IMR-90 (cell line): ENCODE measurements around the gene PPM1J. TPM values are rescaled to one million over a fixed set of nuclear protein-coding genes. Genes with fewer than 3 reads are reported as not detected.

ENCODE experiments used
- ATAC-seq: fragments of 200-7000 bp; cut with Tn5 transposase; 2 replicates; pipeline ENCODE4 v1.9.1; 2020; ENCODE audit warnings: low read depth, mild to moderate bottlenecking, moderate library complexity
- BruUV-seq: library from RNA; stranded (reverse); fragments of 400-500 nt; replicated peaks from 2 replicates; lab custom pipeline; 2021; lab: Mats Ljungman, UMichigan
- CTCF ChIA-PET: fragments of 300-600 bp; formaldehyde crosslinking; extraction: SDS; loops from one replicate; lab custom pipeline; 2021; ENCODE audit warnings: antibody characterized with exemption; lab: Yijun Ruan, JAX
- POLR2A ChIA-PET: fragments of 300-600 bp; sonication (Branson Sonifier 250); formaldehyde crosslinking; loops from one replicate; lab custom pipeline; 2022; ENCODE audit warnings: antibody characterized with exemption; ENCODE audit not compliant: unreplicated experiment; lab: Charles Lee
- DNase-seq: peaks from one replicate; pipeline ENCODE4 v3.0.0; 2013
- H2AFZ ChIP-seq: replicated peaks from 2 replicates; pipeline ENCODE3; 2013; ENCODE audit warnings: low read length, mild to moderate bottlenecking; ENCODE audit not compliant: poor library complexity
- H2AK5ac ChIP-seq: 2 replicates; pipeline ENCODE4 v1.6.1; 2013; ENCODE audit warnings: low read depth, low read length, inconsistent platforms
- H2AK9ac ChIP-seq: replicated peaks from 2 replicates; pipeline ENCODE3; 2013; ENCODE audit warnings: mild to moderate bottlenecking, low read depth, low read length, moderate library complexity; ENCODE audit not compliant: poor library complexity
- H2BK120ac ChIP-seq: 2 replicates; pipeline ENCODE4 v1.6.1; 2013; ENCODE audit warnings: low read depth, low read length, inconsistent platforms
- H2BK15ac ChIP-seq: 3 replicates; pipeline ENCODE4 v1.6.1; 2013; ENCODE audit warnings: low read depth, low read length, inconsistent platforms
- H2BK20ac ChIP-seq: 2 replicates; pipeline ENCODE4 v1.6.1; 2013; ENCODE audit warnings: low read depth, mild to moderate bottlenecking, inconsistent platforms, low read length, moderate library complexity
- H2BK5ac ChIP-seq: 2 replicates; pipeline ENCODE4 v1.6.1; 2013; ENCODE audit warnings: mild to moderate bottlenecking, low read depth, low read length, inconsistent platforms; ENCODE audit not compliant: poor library complexity, severe bottlenecking
- H3K14ac ChIP-seq: replicated peaks from 2 replicates; pipeline ENCODE4 v1.6.1; 2013; ENCODE audit warnings: low read depth, low read length, inconsistent platforms
- H3K18ac ChIP-seq: 2 replicates; pipeline ENCODE4 v1.6.1; 2013; ENCODE audit warnings: low read depth, low read length, control low read depth
- H3K23ac ChIP-seq: 2 replicates; pipeline ENCODE4 v1.6.1; 2013; ENCODE audit warnings: low read depth, low read length, inconsistent platforms
- H3K27ac ChIP-seq: 2 replicates; pipeline ENCODE4 v1.5.1; 2013; ENCODE audit warnings: mild to moderate bottlenecking, control low read depth, low read length; ENCODE audit not compliant: insufficient read depth
- H3K27me3 ChIP-seq: 2 replicates; pipeline ENCODE4 v1.6.1; 2013; ENCODE audit warnings: low read length; ENCODE audit not compliant: control insufficient read depth, insufficient read depth
- H3K36me3 ChIP-seq: 2 replicates; pipeline ENCODE4 v1.6.1; 2013; ENCODE audit warnings: low read length, mixed read lengths; ENCODE audit not compliant: control insufficient read depth, insufficient read depth
- H3K4ac ChIP-seq: 2 replicates; pipeline ENCODE4 v1.6.1; 2013; ENCODE audit warnings: low read depth, low read length, inconsistent platforms
- H3K4me1 ChIP-seq: 2 replicates; pipeline ENCODE4 v1.6.1; 2013; ENCODE audit warnings: low read length, mixed read lengths; ENCODE audit not compliant: control insufficient read depth, insufficient read depth
- H3K4me2 ChIP-seq: 2 replicates; pipeline ENCODE4 v1.6.1; 2013; ENCODE audit warnings: low read depth, mild to moderate bottlenecking, control low read depth, low read length, moderate library complexity
- H3K4me3 ChIP-seq: 2 replicates; pipeline ENCODE4 v1.5.1; 2013; ENCODE audit warnings: low read depth, mild to moderate bottlenecking, control low read depth, low read length, moderate library complexity; ENCODE audit not compliant: insufficient read depth
- H3K56ac ChIP-seq: 2 replicates; pipeline ENCODE4 v1.6.1; 2013; ENCODE audit warnings: low read length, inconsistent platforms; ENCODE audit not compliant: insufficient read depth; ENCODE audit errors: extremely low read depth
- H3K79me1 ChIP-seq, 2 experiments: 2 replicates each; pipeline ENCODE4 v1.6.1; 2013; ENCODE audit warnings: low read length in 2 of 2, inconsistent platforms in 1 of 2, low read depth in 1 of 2
- H3K9ac ChIP-seq: 2 replicates; pipeline ENCODE4 v1.6.1; 2013; ENCODE audit warnings: low read depth, low read length, control low read depth
- H3K9me1 ChIP-seq: 2 replicates; pipeline ENCODE4 v1.6.1; 2013; ENCODE audit warnings: low read length, inconsistent platforms; ENCODE audit not compliant: insufficient read depth
- H3K9me3 ChIP-seq: 2 replicates; pipeline ENCODE4 v1.6.1; 2013; ENCODE audit warnings: low read length; ENCODE audit not compliant: control insufficient read depth, insufficient read depth
- H4K20me1 ChIP-seq: 2 replicates; pipeline ENCODE4 v1.6.1; 2013; ENCODE audit warnings: low read length, inconsistent platforms; ENCODE audit not compliant: insufficient read depth
- H4K5ac ChIP-seq: 2 replicates; pipeline ENCODE4 v1.6.1; 2013; ENCODE audit warnings: mild to moderate bottlenecking, low read depth, low read length, control low read depth
- H4K8ac ChIP-seq, 2 experiments: 2 replicates each; pipeline ENCODE4 v1.6.1; 2013; ENCODE audit warnings: low read depth in 2 of 2, low read length in 2 of 2, control low read depth in 1 of 2, inconsistent platforms in 1 of 2
- H4K91ac ChIP-seq: 2 replicates; pipeline ENCODE4 v1.6.1; 2013; ENCODE audit warnings: low read depth, low read length, inconsistent platforms; ENCODE audit not compliant: insufficient read depth
- MAZ ChIP-seq: IDR thresholded peaks from 2 replicates; pipeline ENCODE4 v1.6.1; 2012; ENCODE audit warnings: low read depth, mild to moderate bottlenecking, low read length, improper control_type of control experiment, moderate library complexity, borderline replicate concordance
- POLR2A ChIP-seq: IDR thresholded peaks from 2 replicates; pipeline ENCODE4 v1.6.1; 2012; ENCODE audit warnings: mild to moderate bottlenecking, low read depth, low read length
- RAD21 ChIP-seq: IDR thresholded peaks from 2 replicates; pipeline ENCODE4 v1.6.1; 2012; ENCODE audit warnings: low read length, improper control_type of control experiment
- WGBS, 2 experiments: methylation state at CpG; one replicate each; pipeline versions ENCODE4 v1.1.5 to v1.1.7; 2013; ENCODE audit warnings: missing lambda C conversion rate in 2 of 2; ENCODE audit not compliant: insufficient read length in 1 of 2; ENCODE audit errors: extremely low coverage in 2 of 2; 5-methylcytosine and 5-hydroxymethylcytosine counted together
- dilution Hi-C: fragments of 300-500 bp; cut with HindIII; formaldehyde crosslinking; loops from one replicate; pipeline ENCODE4 v1.14.3; 2018; ENCODE audit warnings: low sequenced_read_pairs; ENCODE audit not compliant: unreplicated experiment
- in situ Hi-C: fragments of 300-500 bp; cut with MboI; formaldehyde crosslinking; loops from 3 replicates; pipeline ENCODE4 v1.14.3; 2019; ENCODE audit warnings: low sequenced_read_pairs, inconsistent platforms, mixed read lengths
- intact Hi-C: fragments of 100-400 bp; cut with micrococcal nuclease; formaldehyde crosslinking; loops from 2 replicates; pipeline ENCODE4 v1.10.0; 2022
- polyA plus RNA-seq, 3 experiments: library from polyadenylated mRNA; depleted of rRNA; stranded (reverse); fragments of >200 nt; gene quantifications; 2 replicates each; pipeline ENCODE4 v1.2.3, GENCODE V29; 2012; ENCODE audit warnings: low replicate concordance in 1 of 3
- total RNA-seq: library from RNA; depleted of rRNA; stranded (reverse); fragments of >200 nt; gene quantifications from 2 replicates; pipeline ENCODE4 v1.2.3, GENCODE V29; 2012

The PPM1J gene
- total and polyA plus RNA-seq, 2 of the 4 experiments (the other 2 are of a cell fraction) = 1.8 to 2.4 TPM

DNA sequence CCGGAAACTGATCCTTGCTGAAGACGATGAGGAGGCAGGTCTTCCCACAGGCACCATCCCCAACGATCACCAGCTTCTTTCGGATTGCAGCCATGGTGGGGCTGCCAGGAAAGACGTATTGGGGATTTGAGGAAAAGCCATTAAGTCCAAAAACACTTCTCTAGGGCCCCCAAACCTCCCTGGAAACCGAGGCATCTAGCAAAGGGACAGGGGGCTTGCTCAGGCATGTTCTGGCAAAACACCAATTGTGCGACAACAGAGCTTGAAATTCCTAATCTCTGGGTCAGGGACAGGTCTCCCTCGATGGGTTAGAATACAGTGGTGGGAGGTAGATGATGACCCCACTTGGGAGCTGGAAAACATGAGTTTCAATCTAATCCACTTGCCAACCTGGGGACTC, 11.4 kb downstream of the PPM1J start:
- Histone ChIP-seq H3K18ac (no peak overlapping the region), H2BK120ac (no peak overlapping the region), H4K91ac (no peak overlapping the region), H2BK5ac (peak overlapping the region; percentile 77), H4K20me1 (peaks cover 51% of the 10 kb centered on the region), H3K9me1 (peaks cover 20% of the 10 kb centered on the region), H3K79me1 (peaks cover 11 to 71% of the 10 kb centered on the region in 2 experiments; a peak in 3 of 4 replicates), H3K14ac (no peak overlapping the region; the same call in 1 of the 2 replicates), H3K36me3 (peaks cover 36% of the 10 kb centered on the region), H4K8ac (peak overlapping the region in 1 of 2 experiments; percentile 69; a peak in 2 of 4 replicates), H2BK15ac (no peak overlapping the region), H3K56ac (no peak overlapping the region), H3K27ac (peak overlapping the region; percentile 6; the same call in 1 of the 2 replicates), H4K5ac (no peak overlapping the region), H3K4me2 (no peak overlapping the region), H2AFZ (no peak overlapping the region), H3K4me1 (peaks cover 34% of the 10 kb centered on the region), H2BK20ac (no peak overlapping the region), H3K23ac (peak overlapping the region; percentile 69; the same call in 1 of the 2 replicates), H3K27me3 (no peaks in the 10 kb centered on the region), H2AK9ac (peak overlapping the region; percentile 3), H3K4ac (peak overlapping the region; percentile 46), H3K9ac (no peak overlapping the region), H2AK5ac (peak overlapping the region; percentile 88; the same call in 1 of the 2 replicates), H3K9me3 (no peaks in the 10 kb centered on the region), H3K4me3 (no peak overlapping the region)
- intact Hi-C loops (loop anchor here (10.0 kb wide), 1 partner anchor 239 kb away; no protein-coding TSS in a partner anchor), in situ Hi-C loops (loop anchor here (10.0 to 25.0 kb wide), 2 partner anchors 199 to 984 kb away; partner anchors contain the start of gene WNT2B), dilution Hi-C loops (no loop called here)
- ChIA-PET POLR2A (interaction anchor here (0.5 kb wide), 1 partner anchor 284 kb away, joined by 3 read pairs; no protein-coding TSS in a partner anchor), CTCF (interaction anchor here (0.9 to 1.2 kb wide), 3 partner anchors 12 to 313 kb away, joined by 3 to 4 read pairs (median 3); no protein-coding TSS in a partner anchor)
- ATAC-seq = no peak
- no peak for DNase-seq
- no TSS peak for BruUV-seq
- 100% methylated on average over 2 of the region's 8 CpGs; no CpG with 5 or more reads in 1 of the 2 experiments for WGBS, 2 experiments
- TF ChIP-seq RAD21 = no peak
- TF ChIP-seq POLR2A = no peak
- no peak for TF ChIP-seq MAZ
